ENCODE results near the gene SESN1. TPM values are rescaled to one million over a fixed set of nuclear protein-coding genes. Genes with fewer than 3 reads are reported as not detected.
"Not testable (repeated sequence)": the region's sequence is repeated elsewhere in the genome, so short reads cannot be mapped to it uniquely, and the experiment has no call there.

SESN1 gene
- total RNA-seq, 1 donor from 2014 or later: 28.9 TPM

DNA sequence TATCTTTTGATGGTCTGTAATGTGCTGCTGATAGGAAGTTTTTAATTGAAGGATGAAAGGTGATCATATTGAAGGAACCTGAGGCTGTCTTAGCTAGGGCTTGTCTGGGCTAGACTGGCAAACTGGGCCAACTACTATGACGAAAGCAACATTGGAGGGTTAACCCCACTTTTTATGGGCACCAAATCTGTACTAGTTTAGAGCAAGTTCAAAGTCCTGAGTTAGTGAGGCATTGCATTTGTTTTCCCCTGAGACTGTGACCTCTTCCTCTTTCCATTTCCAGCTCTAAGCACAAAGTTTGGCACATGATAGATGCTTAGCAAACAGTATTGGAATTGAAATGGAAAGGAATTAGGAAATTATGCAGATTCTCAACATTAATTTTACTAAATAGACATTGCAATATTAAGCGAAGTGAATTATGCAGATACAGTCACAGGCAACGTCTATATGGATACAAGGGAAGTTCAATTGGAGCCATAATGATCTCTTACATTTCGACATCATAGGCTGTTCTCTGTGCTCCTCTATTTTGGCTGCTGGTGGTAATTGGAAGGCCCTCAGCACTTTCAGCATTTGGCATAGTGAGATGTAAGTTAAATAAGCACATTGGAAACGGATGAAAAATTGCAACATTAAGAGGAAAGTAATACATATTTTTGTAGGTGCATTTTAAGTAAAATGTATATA lies 22.8 kb upstream of the SESN1 start:
- Mint-ChIP-seq H3K36me3 (no peaks in the 10 kb centered on the region), H3K4me1 (peaks cover 21% of the 10 kb centered on the region), H3K27me3 (ENCODE audit: low read depth) (no peaks in the 10 kb centered on the region), H3K9me3 (no peaks in the 10 kb centered on the region), H3K4me3 (no peak overlapping the region), H3K27ac (no peak overlapping the region)
- TF ChIP-seq, protein P1, sequence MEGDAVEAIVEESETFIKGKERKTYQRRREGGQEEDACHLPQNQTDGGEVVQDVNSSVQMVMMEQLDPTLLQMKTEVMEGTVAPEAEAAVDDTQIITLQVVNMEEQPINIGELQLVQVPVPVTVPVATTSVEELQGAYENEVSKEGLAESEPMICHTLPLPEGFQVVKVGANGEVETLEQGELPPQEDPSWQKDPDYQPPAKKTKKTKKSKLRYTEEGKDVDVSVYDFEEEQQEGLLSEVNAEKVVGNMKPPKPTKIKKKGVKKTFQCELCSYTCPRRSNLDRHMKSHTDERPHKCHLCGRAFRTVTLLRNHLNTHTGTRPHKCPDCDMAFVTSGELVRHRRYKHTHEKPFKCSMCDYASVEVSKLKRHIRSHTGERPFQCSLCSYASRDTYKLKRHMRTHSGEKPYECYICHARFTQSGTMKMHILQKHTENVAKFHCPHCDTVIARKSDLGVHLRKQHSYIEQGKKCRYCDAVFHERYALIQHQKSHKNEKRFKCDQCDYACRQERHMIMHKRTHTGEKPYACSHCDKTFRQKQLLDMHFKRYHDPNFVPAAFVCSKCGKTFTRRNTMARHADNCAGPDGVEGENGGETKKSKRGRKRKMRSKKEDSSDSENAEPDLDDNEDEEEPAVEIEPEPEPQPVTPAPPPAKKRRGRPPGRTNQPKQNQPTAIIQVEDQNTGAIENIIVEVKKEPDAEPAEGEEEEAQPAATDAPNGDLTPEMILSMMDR (IDR thresholded peaks at IDR 0.05; ENCODE audit: unreplicated experiment): no peak
- no peak for DNase-seq (ENCODE audit: low spot score in 2 of 2, unreplicated experiment in 2 of 2)

DNA sequence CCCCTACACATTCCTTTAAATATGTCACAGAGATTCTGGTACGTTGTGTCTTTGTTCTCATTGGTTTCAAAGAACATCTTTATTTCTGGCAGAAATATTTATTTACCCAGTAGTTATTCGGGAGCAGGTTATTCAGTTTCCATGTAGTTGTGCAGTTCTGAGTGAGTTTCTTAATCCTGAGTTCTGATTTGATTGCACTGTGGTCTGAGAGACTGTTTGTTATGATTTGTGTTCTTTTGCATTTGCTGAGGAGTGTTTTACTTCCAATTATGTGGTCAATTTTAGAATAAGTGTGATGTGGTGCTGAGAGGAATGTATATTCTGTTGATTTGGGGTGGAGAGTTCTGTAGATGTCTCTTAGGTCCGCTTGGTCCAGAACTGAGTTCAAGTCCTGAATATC lies 18.0 kb upstream of the SESN1 start:
- not testable (repeated sequence) for H3K27me3 Mint-ChIP-seq (ENCODE audit: low read depth); H3K4me3 Mint-ChIP-seq; H3K4me1 Mint-ChIP-seq; DNase-seq (ENCODE audit: low spot score in 2 of 2, unreplicated experiment in 2 of 2); H3K27ac Mint-ChIP-seq
- H3K36me3 Mint-ChIP-seq: peaks cover 10% of the 10 kb centered on the region
- H3K9me3 Mint-ChIP-seq: peaks cover 18% of the 10 kb centered on the region

DNA sequence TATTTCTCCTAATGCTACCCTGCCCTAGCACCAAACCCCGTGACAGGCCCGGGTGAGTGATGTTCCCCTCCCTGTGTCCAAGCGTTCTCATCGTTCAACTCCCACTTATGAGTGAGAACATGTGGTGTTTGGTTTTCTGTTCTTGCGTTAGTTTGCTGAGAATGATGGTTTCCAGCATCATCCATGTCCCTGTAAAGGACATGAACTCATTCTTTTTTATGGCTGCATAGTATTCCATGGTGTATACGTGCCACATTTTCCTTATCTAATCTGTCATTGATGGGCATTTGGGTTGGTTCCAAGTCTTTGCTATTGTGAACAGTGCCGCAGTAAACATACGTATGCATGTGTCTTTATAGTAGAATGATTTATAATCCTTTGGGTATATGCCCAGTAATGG lies 15.0 kb upstream of the SESN1 start:
- H3K4me1 Mint-ChIP-seq; H3K27ac Mint-ChIP-seq; DNase-seq (ENCODE audit: low spot score in 2 of 2, unreplicated experiment in 2 of 2); H3K27me3 Mint-ChIP-seq (ENCODE audit: low read depth); H3K4me3 Mint-ChIP-seq: not testable (repeated sequence)
- peaks cover 10% of the 10 kb centered on the region for H3K36me3 Mint-ChIP-seq
- peaks cover 22% of the 10 kb centered on the region for H3K9me3 Mint-ChIP-seq

DNA sequence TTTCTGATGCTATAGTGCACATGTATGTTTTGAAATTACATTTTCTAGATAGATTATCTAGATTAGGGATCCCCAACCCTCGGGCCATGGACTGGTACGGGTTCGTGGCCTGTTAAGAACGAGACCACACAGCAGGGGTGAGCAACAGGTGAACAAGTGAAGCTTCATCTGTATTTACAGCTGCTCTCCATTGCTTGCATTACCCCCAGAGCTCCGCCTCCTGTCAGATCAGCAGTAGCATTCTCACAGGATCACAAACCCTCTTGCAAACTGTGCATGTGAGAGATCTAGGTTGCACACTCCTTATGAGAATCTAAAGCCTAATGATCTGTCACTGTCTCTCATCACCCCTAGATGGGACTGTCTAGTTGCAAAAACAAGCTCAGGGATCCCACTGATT lies 11.0 kb upstream of the SESN1 start:
- H3K36me3 Mint-ChIP-seq: peaks cover 20% of the 10 kb centered on the region
- no peak overlapping the region for H3K4me3 Mint-ChIP-seq
- H3K27ac Mint-ChIP-seq: no peak overlapping the region
- no peak for DNase-seq (ENCODE audit: low spot score in 2 of 2, unreplicated experiment in 2 of 2)
- peaks cover 13% of the 10 kb centered on the region for H3K9me3 Mint-ChIP-seq
- H3K4me1 Mint-ChIP-seq: no peaks in the 10 kb centered on the region
- TF ChIP-seq, protein P1 (IDR thresholded peaks at IDR 0.05; ENCODE audit: unreplicated experiment): no peak
- H3K27me3 Mint-ChIP-seq (ENCODE audit: low read depth): no peaks in the 10 kb centered on the region

DNA sequence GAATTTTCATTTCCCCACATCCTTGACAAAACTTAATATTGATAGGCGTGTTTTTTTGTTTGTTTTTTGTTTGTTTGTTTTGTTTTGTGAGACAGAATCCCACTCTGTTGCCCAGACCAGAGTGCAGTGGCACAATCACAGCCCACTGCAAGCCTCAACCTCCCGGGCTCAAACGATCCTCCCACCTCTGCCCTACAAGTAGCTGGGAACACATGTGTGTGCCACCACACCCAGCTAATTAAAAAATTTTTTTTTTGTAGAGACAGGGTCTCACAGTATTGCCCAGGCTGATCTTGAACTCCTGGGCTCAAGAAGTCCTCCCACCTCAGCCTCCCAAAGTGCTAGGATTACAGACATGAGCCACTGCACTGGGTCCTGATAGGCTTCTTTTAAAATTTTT lies 9.9 kb upstream of the SESN1 start:
- DNase-seq (ENCODE audit: low spot score in 2 of 2, unreplicated experiment in 2 of 2): no peak
- peaks cover 3% of the 10 kb centered on the region for H3K9me3 Mint-ChIP-seq
- TF ChIP-seq, protein P1 (IDR thresholded peaks at IDR 0.05; ENCODE audit: unreplicated experiment): no peak
- H3K4me1 Mint-ChIP-seq: no peaks in the 10 kb centered on the region
- no peak overlapping the region for H3K4me3 Mint-ChIP-seq
- no peak overlapping the region for H3K27ac Mint-ChIP-seq
- H3K27me3 Mint-ChIP-seq (ENCODE audit: low read depth): no peaks in the 10 kb centered on the region
- H3K36me3 Mint-ChIP-seq: peaks cover 14% of the 10 kb centered on the region

DNA sequence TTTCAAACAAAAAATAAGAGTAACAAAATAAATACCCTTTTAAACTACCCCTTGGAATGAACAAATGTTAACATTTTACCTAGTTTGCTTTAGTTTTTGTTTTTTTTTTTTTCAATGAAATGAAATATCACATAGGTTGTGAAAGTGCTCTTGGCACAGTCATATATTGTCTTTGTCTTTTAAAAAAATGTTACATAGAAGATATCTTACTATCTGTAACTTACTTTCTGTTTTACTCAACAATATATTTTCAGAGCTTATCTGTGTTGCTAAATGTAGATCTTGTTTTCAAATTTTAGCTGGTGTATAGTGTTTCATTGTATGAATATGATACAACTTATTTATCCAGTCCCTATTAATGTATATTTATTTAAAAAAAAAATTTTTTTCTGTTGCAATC lies 9.3 kb upstream of the SESN1 start:
- no peak for DNase-seq (ENCODE audit: low spot score in 2 of 2, unreplicated experiment in 2 of 2)
- H3K27ac Mint-ChIP-seq: no peak overlapping the region

More for the DNA sequence above, 9.3 kb upstream of the SESN1 start:
- peaks cover 3% of the 10 kb centered on the region for H3K9me3 Mint-ChIP-seq
- H3K4me1 Mint-ChIP-seq: no peaks in the 10 kb centered on the region
- H3K4me3 Mint-ChIP-seq: no peak overlapping the region
- H3K36me3 Mint-ChIP-seq: peaks cover 17% of the 10 kb centered on the region
- TF ChIP-seq, protein P1 (IDR thresholded peaks at IDR 0.05; ENCODE audit: unreplicated experiment): no peak
- H3K27me3 Mint-ChIP-seq (ENCODE audit: low read depth): no peaks in the 10 kb centered on the region
